HG03354 (cell line): ENCODE measurements around the gene MARK4.
"Not testable (repeated sequence)": the region's sequence is repeated elsewhere in the genome, so short reads cannot be mapped to it uniquely, and the experiment has no call there.

Experiments used
- ATAC-seq: cut with Tn5 transposase; IDR thresholded peaks from one replicate; pipeline ENCODE4 v1.9.1; 2021; ENCODE audit warnings: mild to moderate bottlenecking; ENCODE audit not compliant: unreplicated experiment, poor library complexity, severe bottlenecking

The MARK4 gene

GRCh38 chr19:45327404-45328143, 76.5 kb downstream of the MARK4 start:
- ATAC-seq: no peak

DNA sequence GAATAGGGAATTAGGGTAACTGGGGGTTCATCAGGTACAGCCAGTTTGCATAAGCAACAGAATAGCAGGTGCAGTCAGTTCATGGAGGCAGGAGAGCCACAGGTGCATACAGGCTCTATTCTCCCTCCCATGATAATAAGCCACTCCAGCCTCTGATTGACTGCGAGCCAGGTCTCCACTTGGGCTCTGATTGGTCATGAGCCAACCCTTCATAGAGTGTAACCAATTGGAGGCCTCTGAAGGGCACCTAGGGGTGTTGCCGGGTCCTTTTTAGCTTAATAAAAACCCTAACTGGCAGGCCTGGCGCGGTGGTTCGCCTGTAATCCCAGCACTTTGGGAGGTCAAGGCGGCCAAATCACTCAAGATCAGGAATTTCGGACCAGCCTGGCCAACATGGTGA, 80.3 kb downstream of the MARK4 start:
- no peak for ATAC-seq

- no peak for ATAC-seq
Observed at GRCh38 chr19:45333609-45334303, 82.7 kb downstream of the MARK4 start.

DNA sequence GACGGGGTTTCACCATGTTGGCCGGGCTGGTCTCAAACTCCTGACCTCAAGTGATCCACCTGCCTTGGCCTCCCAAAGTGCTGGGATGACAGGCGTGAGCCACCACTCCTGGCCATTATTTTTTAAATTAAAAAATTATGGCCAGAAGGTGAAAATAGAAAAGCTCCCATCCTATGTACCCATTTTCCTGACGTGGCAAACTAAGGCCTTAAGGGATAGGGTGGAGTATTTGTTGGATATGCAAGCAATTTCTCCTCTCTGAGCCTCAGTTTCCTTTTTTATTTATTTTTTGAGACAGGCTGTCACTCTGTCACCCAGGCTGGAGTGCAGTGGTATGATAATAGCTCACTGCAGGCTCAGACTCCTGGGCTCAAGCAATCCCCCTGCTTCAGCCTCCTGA, 83.8 kb downstream of the MARK4 start:
- ATAC-seq: not testable (repeated sequence)

DNA sequence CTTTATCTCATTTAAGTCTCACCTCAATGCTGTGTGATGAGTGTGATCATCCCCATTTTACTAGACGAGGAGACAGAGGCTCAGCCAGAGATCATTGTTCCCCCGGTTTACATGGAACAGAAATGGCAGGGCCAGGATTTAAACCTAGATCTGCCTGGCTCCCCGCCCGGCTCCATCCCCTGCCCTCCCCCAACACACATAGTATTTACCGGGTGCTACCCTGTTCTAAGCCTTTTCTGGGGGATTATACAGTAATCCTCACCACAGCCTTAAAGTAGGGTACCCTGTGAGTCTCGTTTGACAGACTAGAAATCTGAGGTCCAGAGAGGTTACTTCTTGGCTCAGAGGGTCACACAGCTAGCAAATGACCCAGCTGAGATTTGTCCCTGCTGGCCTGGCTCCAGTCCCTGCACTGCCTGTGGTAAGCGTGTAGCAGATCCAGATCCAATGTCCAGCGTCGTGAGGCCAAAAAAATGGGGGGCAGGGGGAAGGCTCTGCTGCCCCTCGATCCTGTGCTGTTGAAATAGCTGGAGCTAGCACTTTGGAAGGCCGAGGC, 85.7 kb downstream of the MARK4 start:
- ATAC-seq: no peak

- no peak for ATAC-seq
Observed at GRCh38 chr19:45339629-45340028, 88.6 kb downstream of the MARK4 start.

- ATAC-seq: no peak
Observed at GRCh38 chr19:45340232-45340898, 89.3 kb downstream of the MARK4 start, which contains the start of gene KLC3. Gene KLC3 (plus strand): TSS chr19:45340750. CDS start chr19:45345542, 4,792 bp downstream.

DNA sequence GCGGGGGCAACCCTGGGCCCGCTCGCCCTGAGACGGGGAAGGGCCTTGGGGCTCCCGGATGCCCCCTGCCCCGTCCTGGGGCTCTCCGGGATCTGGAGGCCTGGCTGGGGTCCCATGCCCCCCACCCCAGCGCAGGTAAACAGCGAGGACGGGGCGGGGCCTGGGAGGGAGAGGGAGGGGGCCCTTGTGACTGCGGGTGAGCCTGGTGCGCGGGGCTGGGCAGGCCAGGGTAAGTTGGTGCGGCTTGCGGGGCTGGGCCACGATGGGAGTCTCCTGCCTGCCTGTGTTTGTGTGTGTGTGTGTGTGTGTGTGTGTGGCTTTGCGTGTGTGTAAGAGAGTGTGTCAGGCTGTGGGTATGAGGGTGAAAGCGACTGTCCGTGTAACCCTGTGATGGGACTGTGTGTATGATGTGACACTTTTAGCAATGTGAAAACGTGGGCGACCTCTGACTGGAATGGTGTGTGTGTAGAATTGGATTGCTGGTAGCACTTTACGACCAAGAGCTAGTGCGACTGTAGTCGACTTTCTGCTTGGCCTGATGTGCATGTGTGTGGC, 89.9 kb downstream of the MARK4 start:
- ATAC-seq: no peak

DNA sequence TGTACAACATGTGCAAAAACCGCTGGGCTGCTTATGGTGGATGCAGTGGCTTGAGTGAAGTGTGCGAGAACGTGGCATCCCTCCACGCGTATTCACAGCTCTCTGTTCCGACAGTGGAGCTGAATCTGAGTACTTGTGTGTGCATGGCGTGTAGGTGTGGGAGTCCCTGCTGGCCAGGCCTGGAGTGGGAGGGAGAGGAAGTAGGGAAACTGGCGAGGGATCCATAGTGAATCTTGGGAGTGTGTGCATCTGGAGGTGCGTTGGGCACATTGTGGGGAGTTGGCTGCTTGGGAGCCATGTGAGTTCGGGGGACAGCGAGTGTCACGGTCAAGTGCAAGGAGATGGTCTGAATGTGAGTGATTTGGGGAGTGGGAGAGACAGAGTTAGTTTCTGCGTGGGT, 91.8 kb downstream of the MARK4 start:
- no peak for ATAC-seq

- ATAC-seq: no peak
Observed at GRCh38 chr19:45344621-45345505, 93.8 kb downstream of the MARK4 start.

- ATAC-seq: no peak
Observed at GRCh38 chr19:45345506-45345860, 94.4 kb downstream of the MARK4 start.

DNA sequence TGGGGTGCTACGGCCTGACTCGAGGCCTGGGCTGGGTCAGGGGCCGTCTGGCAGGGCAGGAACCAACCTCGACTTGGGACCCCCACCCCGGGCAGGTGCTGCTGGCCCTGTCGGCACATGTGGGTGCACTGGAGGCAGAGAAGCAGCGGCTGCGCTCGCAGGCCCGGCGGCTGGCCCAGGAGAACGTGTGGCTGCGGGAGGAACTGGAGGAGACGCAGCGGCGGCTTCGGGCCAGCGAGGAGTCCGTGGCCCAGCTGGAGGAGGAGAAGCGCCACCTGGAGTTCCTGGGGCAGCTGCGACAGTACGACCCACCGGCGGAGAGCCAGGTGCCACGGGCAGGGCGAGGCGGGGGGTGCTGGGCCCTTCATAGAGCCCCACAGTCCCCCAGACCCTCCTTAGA, 95.4 kb downstream of the MARK4 start:
- no peak for ATAC-seq

DNA sequence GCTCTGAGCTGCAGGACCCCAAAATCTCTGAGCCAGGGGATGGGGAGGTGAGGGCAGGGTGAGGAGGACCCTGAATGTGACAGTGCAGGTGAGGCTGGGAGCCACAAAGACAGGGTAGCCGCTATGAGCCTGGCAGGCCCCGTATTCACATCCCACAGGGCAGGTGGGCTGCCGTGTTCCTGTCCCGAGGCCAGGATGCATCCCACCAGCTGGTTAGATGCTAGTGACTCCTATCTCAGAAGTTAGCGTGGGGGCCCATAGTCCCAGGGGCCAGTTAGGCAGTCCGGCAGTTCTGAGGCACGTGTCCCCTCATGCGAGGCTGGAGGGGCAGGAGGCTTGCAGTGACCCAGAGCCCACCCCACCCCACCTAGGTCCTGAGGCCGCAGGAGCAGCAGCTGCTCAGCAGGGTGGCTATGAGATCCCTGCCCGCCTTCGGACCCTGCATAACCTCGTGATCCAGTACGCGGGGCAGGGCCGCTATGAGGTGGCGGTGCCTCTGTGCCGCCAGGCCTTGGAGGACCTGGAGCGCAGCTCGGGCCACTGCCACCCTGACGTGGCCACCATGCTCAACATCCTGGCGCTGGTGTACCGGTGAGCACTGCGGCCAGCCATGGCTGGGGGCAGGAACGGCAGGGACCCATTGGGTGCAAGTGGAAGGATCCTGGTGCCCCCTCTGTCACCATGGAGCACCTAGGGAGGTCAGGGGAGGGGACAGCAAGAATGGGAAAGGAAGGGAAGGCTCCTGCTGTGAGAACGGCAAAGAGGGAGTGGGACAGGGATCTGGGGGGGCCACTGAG, 96.7 kb downstream of the MARK4 start:
- no peak for ATAC-seq

- no peak for ATAC-seq
Observed at GRCh38 chr19:45348367-45349125, 97.5 kb downstream of the MARK4 start.

DNA sequence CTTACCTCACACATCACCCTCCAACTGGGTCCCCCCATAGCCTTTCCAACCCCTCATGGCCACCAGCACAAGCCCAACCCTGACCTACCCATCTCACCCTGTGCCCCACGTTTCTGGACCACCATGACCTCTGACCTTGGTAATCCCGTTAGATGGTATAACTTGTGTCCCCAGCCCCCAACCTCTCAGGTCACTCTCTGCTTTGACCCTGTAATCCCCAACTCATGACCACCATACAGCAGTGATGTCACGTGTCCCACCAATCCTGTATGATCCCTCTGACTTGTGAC, 98.0 kb downstream of the MARK4 start:
- no peak for ATAC-seq

DNA sequence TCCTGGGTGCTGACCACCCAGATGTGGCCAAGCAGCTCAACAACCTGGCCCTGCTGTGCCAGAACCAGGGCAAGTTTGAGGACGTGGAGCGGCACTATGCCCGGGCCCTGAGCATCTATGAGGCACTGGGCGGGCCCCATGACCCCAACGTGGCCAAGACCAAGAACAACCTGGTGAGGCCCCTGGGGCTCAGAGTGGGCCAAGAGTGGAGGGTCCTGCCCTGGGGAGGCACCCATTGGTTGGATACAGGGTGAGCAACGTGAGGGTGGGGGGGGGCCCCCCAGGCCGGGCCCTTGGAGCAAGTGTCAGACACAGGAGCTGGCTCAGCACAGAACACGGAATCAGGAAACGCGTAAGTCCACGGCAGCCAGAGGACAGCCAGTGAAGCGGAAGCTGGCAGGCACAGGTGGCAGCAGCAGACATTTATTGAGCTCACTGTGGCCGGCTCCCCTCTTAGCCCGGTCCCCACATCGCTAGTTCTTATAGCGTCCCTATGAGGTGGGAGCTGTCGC, 98.4 kb downstream of the MARK4 start:
- ATAC-seq: no peak

GRCh38 chr19:45350477-45351058, 99.5 kb downstream of the MARK4 start:
- no peak for ATAC-seq
